Heart left ventricle (tissue), 13 donors: Measurements from ENCODE around the gene SPI1.

Experiments used
- POLR2A ChIP-seq, 2 donors: fragments of 450-650 bp; IDR thresholded peaks; one replicate each; pipeline ENCODE4 v1.6.1; 2017; ENCODE audit warnings: antibody characterized with exemption in 2 of 2, mild to moderate bottlenecking in 2 of 2, moderate library complexity in 2 of 2
- TF ChIP-seq, protein P1 (sequence below), 12 donors: fragments of 200-600 bp; sonication (generic) in 4 of 12; IDR thresholded peaks; one replicate each; pipeline versions ENCODE4 v1.5.0 to v1.8.0; 2018 to 2022; ENCODE audit warnings: antibody characterized with exemption in 12 of 12, mild to moderate bottlenecking in 5 of 12
- donor health status: ischemic (EF 13 %, LVEDD 7.1; RV severe dilation, severe dysfunction).
- donor health status: DM: no; HTN: yes; CAD: no.
- donor health status: DM: no; HTN: no; CAD: no.
- donor health status: ischemic (EF 25% LVEDD 6.9; RV normal size, moderate dysfunction).
- donor health status: ischemic (EF 25% LVEDD 5.7; RV mildly dilated, moderate dysfunction).
- donor health status: ischemic (EF 35%, LVEDD 5.7; RV mildly dilated, moderate dysfunction).
- donor health status: nonischemic (EF 11% LVEDD 7.7; RV severe dilation, severe dysfunction).
- donor health status: DM: yes; HTN: yes; CAD: no.
- donor health status: PGD.
- donor health status: ischemic (EF 29% LVEDD 5.4; RV normal size, mild dysfunction).
- donor health status: nonischemic (EF 23%, LVEDD 6.1; RV moderate dilation, normal function).

DNA sequence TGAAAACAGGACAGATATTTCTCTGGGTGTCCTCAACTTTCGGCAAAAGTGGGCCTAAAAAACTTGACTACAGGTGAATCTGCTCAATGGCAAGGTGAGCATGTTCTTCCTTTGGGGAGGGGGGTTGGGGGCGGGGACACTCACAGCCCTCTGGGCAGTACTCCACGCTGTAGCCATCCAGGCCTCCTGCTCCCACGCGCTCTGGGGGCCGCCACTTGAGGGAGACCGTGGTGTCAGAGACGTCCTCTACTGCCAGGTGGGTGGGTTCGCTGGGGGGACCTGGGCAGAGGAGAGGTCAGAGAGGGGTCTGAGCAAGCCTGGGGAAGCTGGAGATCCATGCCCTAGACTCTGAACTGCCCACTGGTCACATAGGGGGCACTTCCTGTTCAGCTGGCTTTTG lies 42.6 kb downstream of the SPI1 start:
- TF ChIP-seq, protein P1, sequence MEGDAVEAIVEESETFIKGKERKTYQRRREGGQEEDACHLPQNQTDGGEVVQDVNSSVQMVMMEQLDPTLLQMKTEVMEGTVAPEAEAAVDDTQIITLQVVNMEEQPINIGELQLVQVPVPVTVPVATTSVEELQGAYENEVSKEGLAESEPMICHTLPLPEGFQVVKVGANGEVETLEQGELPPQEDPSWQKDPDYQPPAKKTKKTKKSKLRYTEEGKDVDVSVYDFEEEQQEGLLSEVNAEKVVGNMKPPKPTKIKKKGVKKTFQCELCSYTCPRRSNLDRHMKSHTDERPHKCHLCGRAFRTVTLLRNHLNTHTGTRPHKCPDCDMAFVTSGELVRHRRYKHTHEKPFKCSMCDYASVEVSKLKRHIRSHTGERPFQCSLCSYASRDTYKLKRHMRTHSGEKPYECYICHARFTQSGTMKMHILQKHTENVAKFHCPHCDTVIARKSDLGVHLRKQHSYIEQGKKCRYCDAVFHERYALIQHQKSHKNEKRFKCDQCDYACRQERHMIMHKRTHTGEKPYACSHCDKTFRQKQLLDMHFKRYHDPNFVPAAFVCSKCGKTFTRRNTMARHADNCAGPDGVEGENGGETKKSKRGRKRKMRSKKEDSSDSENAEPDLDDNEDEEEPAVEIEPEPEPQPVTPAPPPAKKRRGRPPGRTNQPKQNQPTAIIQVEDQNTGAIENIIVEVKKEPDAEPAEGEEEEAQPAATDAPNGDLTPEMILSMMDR (IDR thresholded peaks at IDR 0.05), result no peak
- TF ChIP-seq POLR2A (IDR thresholded peaks at IDR 0.05), result no peak
